SK-N-SH treated with all-trans-retinoic acid at 6 μM for 48 hours (cell line): ENCODE measurements around the gene DNPH1.
A peak's percentile ranks its signal among the peaks of the same experiment; 100 is the strongest.

Experiments
- ATAC-seq: fragments of 200-7000 bp; cut with Tn5 transposase; 3 replicates; pipeline ENCODE4 v1.9.1; 2020; ENCODE audit warnings: mild to moderate bottlenecking, moderate library complexity
- CREB5 ChIP-seq: fragments of 250-450 bp; sonication (Bioruptor Pico); IDR thresholded peaks from 2 replicates; pipeline ENCODE4 v1.5.1; 2020; ENCODE audit warnings: low read depth, mild to moderate bottlenecking, moderate library complexity
- CSDC2 ChIP-seq: fragments of 250-450 bp; sonication (Bioruptor Pico); IDR thresholded peaks from 2 replicates; pipeline ENCODE4 v1.5.0; 2020; ENCODE audit warnings: mild to moderate bottlenecking, moderate library complexity
- GLIS3 ChIP-seq: fragments of 250-450 bp; sonication (Bioruptor Pico); IDR thresholded peaks from 2 replicates; pipeline ENCODE4 v1.5.0; 2020; ENCODE audit warnings: mild to moderate bottlenecking, moderate library complexity
- OSR1 ChIP-seq: fragments of 250-450 bp; sonication (Bioruptor Pico); IDR thresholded peaks from 2 replicates; pipeline ENCODE4 v1.8.0; 2022; ENCODE audit warnings: moderate library complexity, mild to moderate bottlenecking, inconsistent platforms
- PATZ1 ChIP-seq: fragments of 250-450 bp; sonication (Bioruptor Pico); IDR thresholded peaks from 2 replicates; pipeline ENCODE4 v1.8.0; 2020; ENCODE audit warnings: mild to moderate bottlenecking, moderate library complexity, borderline replicate concordance
- POU6F1 ChIP-seq: fragments of 250-450 bp; sonication (Bioruptor Pico); IDR thresholded peaks from 2 replicates; pipeline ENCODE4 v1.8.0; 2021; ENCODE audit warnings: low read depth, mild to moderate bottlenecking, moderate library complexity, borderline replicate concordance
- PPARA ChIP-seq: fragments of 250-450 bp; sonication (Bioruptor Pico); IDR thresholded peaks from 2 replicates; pipeline ENCODE4 v1.5.0; 2020; ENCODE audit warnings: mild to moderate bottlenecking, borderline replicate concordance
- TCF4 ChIP-seq: fragments of 250-450 bp; sonication (Bioruptor Pico); IDR thresholded peaks from 2 replicates; pipeline ENCODE4 v1.8.0; 2021; ENCODE audit warnings: mild to moderate bottlenecking, moderate library complexity, borderline replicate concordance
- TOX ChIP-seq: fragments of 250-450 bp; sonication (Bioruptor Pico); IDR thresholded peaks from 2 replicates; pipeline ENCODE4 v1.8.0; 2021; ENCODE audit warnings: mild to moderate bottlenecking, moderate library complexity, borderline replicate concordance
- TSHZ2 ChIP-seq: fragments of 250-450 bp; sonication (Bioruptor Pico); IDR thresholded peaks from 2 replicates; pipeline ENCODE4 v1.5.0; 2020; ENCODE audit warnings: mild to moderate bottlenecking, moderate library complexity
- ZFP3 ChIP-seq: fragments of 250-450 bp; sonication (Bioruptor Pico); IDR thresholded peaks from 2 replicates; pipeline ENCODE4 v1.5.0; 2020; ENCODE audit warnings: mild to moderate bottlenecking, moderate library complexity
- ZFP30 ChIP-seq: fragments of 450-650 bp; formaldehyde crosslinking; IDR thresholded peaks from 2 replicates; pipeline ENCODE4 v1.5.0; 2022; ENCODE audit warnings: mild to moderate bottlenecking, moderate library complexity
- ZNF565 ChIP-seq: fragments of 450-650 bp; formaldehyde crosslinking; conservative IDR thresholded peaks from 2 replicates; pipeline ENCODE4 v1.5.0; 2020; ENCODE audit warnings: low read depth, mild to moderate bottlenecking, moderate library complexity

The DNPH1 gene

GRCh38 chr6:43181942-43182860, 47.1 kb downstream of the DNPH1 start, which contains the start of gene CUL9:
TSS of gene CUL9 (plus strand) at chr6:43182196. CDS start at chr6:43184311, 2,115 bp downstream.
- ATAC-seq = peak; percentile 95
- no peak for TF ChIP-seq CREB5
- TF ChIP-seq ZFP3 (CRISPR knock-in tag) = peak; percentile 60; the same call in 1 of the 2 replicates
- TF ChIP-seq POU6F1 (CRISPR knock-in tag) = no peak
- peak; percentile 58; the same call in 1 of the 2 replicates for TF ChIP-seq GLIS3
- TF ChIP-seq PPARA (CRISPR knock-in tag) = no peak
- no peak for TF ChIP-seq TCF4 (CRISPR knock-in tag)
- peak; percentile 25; the same call in 1 of the 2 replicates for TF ChIP-seq TSHZ2 (CRISPR knock-in tag)
- no peak for TF ChIP-seq OSR1 (CRISPR knock-in tag)

GRCh38 chr6:43181621-43181941, 47.7 kb downstream of the DNPH1 start:
- no peak; the same call in 1 of the 3 replicates for ATAC-seq
- 0 out of 2 replicates have a peak, but pooled peaks have one; percentile 26 for TF ChIP-seq CSDC2 (CRISPR knock-in tag)
- TF ChIP-seq PATZ1 = no peak

- peak; percentile 10 for ATAC-seq
- TF ChIP-seq CSDC2 (CRISPR knock-in tag) (no peak), TSHZ2 (CRISPR knock-in tag) (no peak), PATZ1 (no peak), ZFP30 (CRISPR knock-in tag) (no peak), ZNF565 (CRISPR knock-in tag) (no peak), TOX (no peak)
Measured at GRCh38 chr6:43180985-43181384, 48.3 kb downstream of the DNPH1 start.
